Upper lobe of left lung (tissue), 6 donors: Measurements from ENCODE around the gene GSTT2B. TPM values are rescaled to one million over a fixed set of nuclear protein-coding genes. Genes with fewer than 3 reads are reported as not detected.

Experiments
- ATAC-seq, 2 donors: fragments of 200-7000 bp; cut with Tn5 transposase; one replicate each; pipeline ENCODE4 v1.9.1; 2022; ENCODE audit warnings: mild to moderate bottlenecking in 2 of 2, moderate library complexity in 2 of 2; ENCODE audit not compliant: low FRiP score in 2 of 2
- DNase-seq, 2 donors: peaks; one replicate each; pipeline ENCODE4 v3.0.0-alpha.2; 2019 to 2020
- H3K27ac ChIP-seq, 4 donors: fragments of 200-600 bp; sonication (generic); one replicate each; pipeline ENCODE4 v1.5.1; 2016 to 2019
- H3K27me3 ChIP-seq, 4 donors: fragments of 200-600 bp; sonication (generic); one replicate each; pipeline ENCODE4 v1.5.1; 2017 to 2019
- H3K36me3 ChIP-seq, 4 donors: fragments of 200-600 bp; sonication (generic); one replicate each; pipeline ENCODE4 v1.5.1; 2016 to 2019
- H3K4me1 ChIP-seq, 4 donors: fragments of 200-600 bp; sonication (generic); one replicate each; pipeline ENCODE4 v1.5.1; 2018 to 2019
- H3K4me3 ChIP-seq, 4 donors: fragments of 200-600 bp; sonication (generic); one replicate each; pipeline ENCODE4 v1.5.1; 2017 to 2019; ENCODE audit warnings: mild to moderate bottlenecking in 2 of 4, moderate library complexity in 1 of 4
- H3K9me3 ChIP-seq, 4 donors: fragments of 200-600 bp; sonication (generic); one replicate each; pipeline ENCODE4 v1.5.1; 2018 to 2019
- CTCF ChIP-seq, 6 experiments: fragments of 450-650 bp in 4 of 6; fragments of 200-600 bp in 2 of 6; sonication (generic) in 2 of 6; IDR thresholded peaks; one replicate each; pipeline ENCODE4 v1.5.1; 2016 to 2019; ENCODE audit warnings: antibody characterized with exemption in 6 of 6
- EP300 ChIP-seq, 4 donors: sonication (generic); formaldehyde crosslinking; IDR thresholded peaks; one replicate each; pipeline ENCODE4 v1.5.1; 2017; ENCODE audit warnings: antibody characterized with exemption in 4 of 4, control low read depth in 2 of 4
- POLR2A ChIP-seq, 4 donors: fragments of 450-650 bp; IDR thresholded peaks; one replicate each; pipeline ENCODE4 v1.5.1; 2016 to 2017; ENCODE audit warnings: antibody characterized with exemption in 4 of 4, mild to moderate bottlenecking in 2 of 4
- POLR2AphosphoS5 ChIP-seq, 2 donors: sonication (generic); formaldehyde crosslinking; IDR thresholded peaks; one replicate each; pipeline ENCODE4 v1.5.1; 2017; ENCODE audit warnings: antibody characterized with exemption in 2 of 2
- WGBS, 2 donors: methylation state at CpG; one replicate each; pipeline ENCODE4 v1.1.5; 2017 to 2018; 5-methylcytosine and 5-hydroxymethylcytosine counted together
- total RNA-seq, 6 donors: library from RNA; depleted of rRNA in 4 of 6; stranded (reverse); fragments of >200 nt in 4 of 6; gene quantifications; one replicate each; pipeline versions ENCODE4 v1.1.0 to v1.2.1, GENCODE V29; 2016 to 2021
- donor health status: DM: no; HTN: no; CAD: no; lungs with moderate emphysema.
- donor health status: DM: no; HTN: yes; CAD: no; lungs with severe emphysema.

Gene GSTT2B
- total RNA-seq, 6 donors from 2014 or later: 1.9 to 19.8 (median 7.5) TPM

- H3K27ac ChIP-seq: no peak overlapping the region
- H3K4me1 ChIP-seq: peaks cover 6 to 9% (median 7%) of the 10 kb centered on the region in 4 donors
Observed at GRCh38 chr22:24007253-24008021, 46.4 kb upstream of the GSTT2B start.

GRCh38 chr22:24006914-24007214 is 45.9 kb upstream of the GSTT2B start:
- 87 to 91% methylated on average over 6 of the region's 6 CpGs for WGBS, 2 donors
- DNase-seq: no peak
- peaks cover under 1 to 3% (median 2%) of the 10 kb centered on the region in 4 donors for H3K4me1 ChIP-seq
- TF ChIP-seq EP300 (IDR thresholded peaks at IDR 0.05) (no peak), CTCF (IDR thresholded peaks at IDR 0.05) (no peak), POLR2AphosphoS5 (IDR thresholded peaks at IDR 0.05) (no peak), POLR2A (IDR thresholded peaks at IDR 0.05) (no peak)
- H3K4me3 ChIP-seq: no peak overlapping the region
- H3K36me3 ChIP-seq: no peaks in the 10 kb centered on the region
- no peaks in the 10 kb centered on the region for H3K9me3 ChIP-seq
- H3K27ac ChIP-seq: no peak overlapping the region
- H3K27me3 ChIP-seq: no peaks in the 10 kb centered on the region
- no peak for ATAC-seq

More at GRCh38 chr22:24007253-24008021, 46.4 kb upstream of the GSTT2B start:
- no peak for DNase-seq
- no peak for ATAC-seq
- 77 to 85% methylated on average over 8 of the region's 8 CpGs for WGBS, 2 donors
- TF ChIP-seq POLR2A (IDR thresholded peaks at IDR 0.05) (no peak), CTCF (IDR thresholded peaks at IDR 0.05) (no peak), POLR2AphosphoS5 (IDR thresholded peaks at IDR 0.05) (no peak), EP300 (IDR thresholded peaks at IDR 0.05) (no peak)
- Histone ChIP-seq H3K36me3 (no peaks in the 10 kb centered on the region), H3K27me3 (no peaks in the 10 kb centered on the region), H3K4me3 (no peak overlapping the region), H3K9me3 (no peaks in the 10 kb centered on the region)

- H3K4me1 ChIP-seq: no peaks in the 10 kb centered on the region
- H3K36me3 ChIP-seq: no peaks in the 10 kb centered on the region
- no peak overlapping the region for H3K27ac ChIP-seq
- WGBS, 2 donors: 73 to 74% methylated on average over 3 to 10 of the region's 10 CpGs
- no peaks in the 10 kb centered on the region for H3K27me3 ChIP-seq
- peak in 1 of 2 donors; percentile 76 for DNase-seq
- ATAC-seq: no peak
- H3K4me3 ChIP-seq: no peak overlapping the region
- H3K9me3 ChIP-seq: no peaks in the 10 kb centered on the region
- TF ChIP-seq POLR2AphosphoS5 (IDR thresholded peaks at IDR 0.05) (no peak), CTCF (IDR thresholded peaks at IDR 0.05) (no peak), POLR2A (IDR thresholded peaks at IDR 0.05) (no peak), EP300 (IDR thresholded peaks at IDR 0.05) (no peak)
Observed at GRCh38 chr22:24006207-24006913, 45.4 kb upstream of the GSTT2B start.

- Histone ChIP-seq H3K9me3 (no peaks in the 10 kb centered on the region), H3K27ac (no peak within 1 kb of the TSS), H3K36me3 (no peaks in the 10 kb centered on the region), H3K4me3 (no peak within 1 kb of the TSS), H3K4me1 (no peaks in the 10 kb centered on the region), H3K27me3 (no peaks in the 10 kb centered on the region)
- 75 to 79% methylated on average over 6 of the region's 6 CpGs for WGBS, 2 donors
- TF ChIP-seq POLR2A (IDR thresholded peaks at IDR 0.05): no peak
- TF ChIP-seq CTCF (IDR thresholded peaks at IDR 0.05): no peak
- TF ChIP-seq POLR2AphosphoS5 (IDR thresholded peaks at IDR 0.05): no peak
- no peak for TF ChIP-seq EP300 (IDR thresholded peaks at IDR 0.05)
- no peak for ATAC-seq
- no peak for DNase-seq
Observed at GRCh38 chr22:24005201-24005600, 44.2 kb upstream of the GSTT2B start, which contains the start of gene GSTT4. TSS of gene GSTT4 (minus strand) at chr22:24005453. CDS start at chr22:24005356, 97 bp downstream.
